Esophagus squamous epithelium (tissue), 4 donors: Measurements from ENCODE around the gene SGMS1.

Experiments
- CTCF ChIP-seq, 6 experiments: fragments of 450-650 bp in 4 of 6; fragments of 200-600 bp in 2 of 6; sonication (generic) in 2 of 6; IDR thresholded peaks; one replicate each; pipeline ENCODE4 v1.5.1; 2016 to 2019; ENCODE audit warnings: antibody characterized with exemption in 6 of 6, mild to moderate bottlenecking in 4 of 6, moderate library complexity in 4 of 6
- POLR2A ChIP-seq, 4 donors: fragments of 450-650 bp; IDR thresholded peaks; one replicate each; pipeline ENCODE4 v1.6.1; 2017; ENCODE audit warnings: antibody characterized with exemption in 4 of 4, mild to moderate bottlenecking in 4 of 4, moderate library complexity in 3 of 4

GRCh38 chr10:50501924-50502452 is 121.8 kb downstream of the SGMS1 start:
- TF ChIP-seq CTCF (IDR thresholded peaks at IDR 0.05): no peak
- no peak for TF ChIP-seq POLR2A (IDR thresholded peaks at IDR 0.05)
